HepG2 (cell line): ENCODE data around the gene NKIRAS1.

ENCODE experiments used
- CTCF ChIP-seq: sonication (generic); formaldehyde crosslinking; IDR thresholded peaks from 2 replicates; pipeline ENCODE4 v1.5.0; 2020; ENCODE audit warnings: mild to moderate bottlenecking, missing genetic modification reagents, moderate library complexity
- ETV5 ChIP-seq: IDR thresholded peaks from 2 replicates; pipeline ENCODE4 v1.6.1; 2018; ENCODE audit warnings: missing biosample characterization, missing genetic modification reagents, inconsistent platforms, borderline replicate concordance
- FOXK2 ChIP-seq: fragments of 450-650 bp; IDR thresholded peaks from 2 replicates; pipeline ENCODE4 v1.6.1; 2016
- MAFG ChIP-seq: sonication (generic); formaldehyde crosslinking; IDR thresholded peaks from 2 replicates; pipeline ENCODE4 v1.5.1; 2020; ENCODE audit warnings: mild to moderate bottlenecking, missing genetic modification reagents
- MAX ChIP-seq: IDR thresholded peaks from 2 replicates; pipeline ENCODE4 v1.6.1; 2012; ENCODE audit warnings: inconsistent platforms
- MTA3 ChIP-seq: sonication (generic); formaldehyde crosslinking; IDR thresholded peaks from 2 replicates; pipeline ENCODE4 v1.4.0; 2020; ENCODE audit warnings: missing genetic modification reagents
- MZF1 ChIP-seq: sonication (generic); formaldehyde crosslinking; IDR thresholded peaks from 2 replicates; pipeline ENCODE4 v1.8.1; 2023; ENCODE audit warnings: mild to moderate bottlenecking, missing genetic modification reagents, borderline replicate concordance
- SETDB1 ChIP-seq: sonication (generic); formaldehyde crosslinking; IDR thresholded peaks from 2 replicates; pipeline ENCODE4 v1.5.1; 2020; ENCODE audit warnings: missing genetic modification reagents, mild to moderate bottlenecking, borderline replicate concordance
- SMAD1 ChIP-seq: sonication (generic); formaldehyde crosslinking; IDR thresholded peaks from 2 replicates; pipeline ENCODE4 v1.4.0; 2020; ENCODE audit warnings: missing genetic modification reagents, low read depth, mild to moderate bottlenecking, borderline replicate concordance
- SNRNP70 ChIP-seq: fragments of 200-400 bp; formaldehyde crosslinking; IDR thresholded peaks from 2 replicates; pipeline ENCODE4 v1.6.1; 2017; ENCODE audit warnings: mild to moderate bottlenecking, low read depth, low read length, moderate library complexity
- U2AF2 ChIP-seq: fragments of 200-400 bp; formaldehyde crosslinking; IDR thresholded peaks from 2 replicates; pipeline ENCODE4 v1.6.1; 2017; ENCODE audit warnings: low read depth, mild to moderate bottlenecking, low read length
- ZBTB26 ChIP-seq: IDR thresholded peaks from 2 replicates; pipeline ENCODE4 v1.6.1; 2016; ENCODE audit warnings: missing compliant biosample characterization, missing genetic modification reagents, borderline replicate concordance
- ZNF12 ChIP-seq: sonication (generic); formaldehyde crosslinking; IDR thresholded peaks from 2 replicates; pipeline ENCODE4 v1.5.0; 2020; ENCODE audit warnings: missing genetic modification reagents
- ZNF546 ChIP-seq: sonication (generic); formaldehyde crosslinking; conservative IDR thresholded peaks from 2 replicates; pipeline ENCODE4 v1.8.1; 2023; ENCODE audit warnings: mild to moderate bottlenecking, missing genetic modification reagents

GRCh38 chr3:23889950-23890349 is 26.8 kb downstream of the NKIRAS1 start:
- no peak for TF ChIP-seq MAX
- no peak for TF ChIP-seq FOXK2
- no peak for TF ChIP-seq SNRNP70
- no peak for TF ChIP-seq CTCF
- no peak for TF ChIP-seq SETDB1
- no peak for TF ChIP-seq ZBTB26 (CRISPR knock-in tag)
- TF ChIP-seq MTA3 (CRISPR knock-in tag) = no peak
- TF ChIP-seq U2AF2 = no peak
- no peak for TF ChIP-seq MZF1
- TF ChIP-seq MAFG (CRISPR knock-in tag) = no peak
- no peak for TF ChIP-seq ETV5 (CRISPR knock-in tag)
- no peak for TF ChIP-seq ZNF546 (CRISPR knock-in tag)
- no peak for TF ChIP-seq SMAD1
- TF ChIP-seq ZNF12 = no peak
